HG03521 (cell line): ENCODE results near the gene RIOK1.
A peak's percentile ranks its signal among the peaks of the same experiment; 100 is the strongest.
"Not testable (repeated sequence)": the region's sequence is repeated elsewhere in the genome, so short reads cannot be mapped to it uniquely, and the experiment has no call there.

Experiments
- ATAC-seq: cut with Tn5 transposase; IDR thresholded peaks from one replicate; pipeline ENCODE4 v1.9.1; 2021; ENCODE audit warnings: mild to moderate bottlenecking, moderate library complexity; ENCODE audit not compliant: unreplicated experiment

RIOK1 gene

DNA sequence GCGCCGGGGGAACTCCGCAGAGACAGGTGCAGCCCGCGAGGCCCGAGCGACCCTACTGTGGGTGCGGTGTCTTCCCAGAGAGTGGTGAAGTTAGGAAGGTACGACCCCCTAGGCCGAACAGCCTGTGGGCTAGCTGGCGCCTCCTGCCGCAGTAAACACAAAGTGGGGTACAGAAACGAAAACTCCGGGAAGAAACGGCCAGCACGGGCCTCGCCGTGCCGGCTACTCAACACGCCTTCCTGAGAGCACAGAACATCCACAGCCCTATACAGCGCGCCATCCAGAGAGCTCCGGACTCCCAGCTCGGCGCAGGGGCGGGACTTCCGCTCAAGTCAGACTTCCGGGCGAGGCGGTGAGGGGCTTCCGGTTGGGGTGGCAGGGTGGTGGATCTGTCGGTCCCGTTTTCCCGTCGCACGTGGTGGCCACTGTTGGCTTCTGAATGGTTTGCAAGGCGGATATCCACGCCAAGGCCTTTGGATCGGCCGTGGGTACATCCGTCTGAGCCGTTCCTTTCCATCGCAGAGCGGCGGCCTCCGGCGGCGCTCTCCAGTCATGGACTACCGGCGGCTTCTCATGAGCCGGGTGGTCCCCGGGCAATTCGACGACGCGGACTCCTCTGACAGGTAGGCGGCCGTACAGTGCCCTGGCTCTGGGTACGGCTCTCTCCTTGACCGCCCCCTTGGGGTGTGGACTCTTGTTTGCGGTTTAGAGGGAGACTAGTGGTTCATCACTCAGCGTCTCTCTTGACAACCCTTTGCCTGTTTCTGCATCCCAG is at the start of gene RIOK1, which contains the start of gene CAGE1:
Gene RIOK1 (plus strand): TSS at position 358 of the 775 bp plus-strand sequence. CDS start 195 bp downstream, at position 553.
Gene CAGE1 (minus strand): TSS at position 292 of the 775 bp plus-strand sequence. CDS start 2,569 bp downstream, outside the sequence.
- peak; percentile 94 for ATAC-seq

DNA sequence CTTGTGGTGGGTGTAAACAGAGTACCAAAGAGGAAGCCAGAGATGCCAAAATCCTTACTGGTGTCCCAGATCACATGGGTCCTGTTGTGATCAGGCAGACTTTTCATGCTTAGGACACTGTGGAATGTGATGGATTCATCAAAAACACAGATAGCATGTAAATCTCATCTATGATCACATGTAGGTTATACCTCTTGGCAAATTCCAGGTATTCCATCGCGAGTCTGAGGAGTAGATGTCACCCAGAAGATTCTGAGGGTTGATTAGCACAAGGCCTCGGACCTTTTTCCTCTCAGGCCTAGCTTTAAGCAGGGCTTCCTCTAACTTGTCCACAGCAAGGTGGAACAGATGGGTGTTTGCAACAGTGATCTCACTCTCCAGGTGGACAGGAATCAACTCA is 48.3 kb upstream of the RIOK1 start:
- no peak for ATAC-seq

DNA sequence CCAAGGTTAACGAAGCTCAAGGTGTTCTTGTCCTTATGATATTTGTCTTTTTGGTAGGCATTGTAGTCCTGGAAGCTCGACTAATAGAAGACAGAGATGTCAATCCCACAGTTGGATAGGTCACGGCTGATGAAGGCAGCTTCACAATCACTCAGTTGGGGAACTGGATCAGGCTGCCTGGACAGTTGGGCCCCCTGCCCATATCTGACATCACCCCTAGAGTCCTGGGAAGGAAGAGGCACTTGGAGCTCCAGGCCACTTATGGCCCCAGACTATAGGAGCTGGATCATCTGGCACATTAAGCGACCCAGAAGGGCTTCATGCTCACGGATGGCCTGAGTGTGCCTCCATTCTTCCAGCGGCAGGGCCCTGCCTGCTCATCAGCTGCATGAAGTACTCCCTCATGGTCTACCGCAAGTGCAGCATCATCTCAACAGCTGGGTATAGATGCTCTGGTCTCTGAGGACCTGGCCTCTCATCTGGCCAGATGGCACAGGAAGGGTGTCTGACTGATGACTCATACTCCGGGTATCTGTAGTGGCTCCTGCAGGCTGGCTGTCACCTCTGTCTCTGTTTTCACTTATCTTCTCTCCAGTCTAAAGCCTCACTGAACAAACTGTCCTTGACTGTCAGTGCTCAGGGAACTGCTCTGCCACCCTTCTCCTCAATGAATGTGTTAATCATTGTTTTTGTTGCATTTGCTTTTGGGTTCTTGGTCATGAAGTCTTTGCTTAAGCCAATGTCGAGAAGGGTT is 47.4 kb upstream of the RIOK1 start:
- no peak for ATAC-seq

DNA sequence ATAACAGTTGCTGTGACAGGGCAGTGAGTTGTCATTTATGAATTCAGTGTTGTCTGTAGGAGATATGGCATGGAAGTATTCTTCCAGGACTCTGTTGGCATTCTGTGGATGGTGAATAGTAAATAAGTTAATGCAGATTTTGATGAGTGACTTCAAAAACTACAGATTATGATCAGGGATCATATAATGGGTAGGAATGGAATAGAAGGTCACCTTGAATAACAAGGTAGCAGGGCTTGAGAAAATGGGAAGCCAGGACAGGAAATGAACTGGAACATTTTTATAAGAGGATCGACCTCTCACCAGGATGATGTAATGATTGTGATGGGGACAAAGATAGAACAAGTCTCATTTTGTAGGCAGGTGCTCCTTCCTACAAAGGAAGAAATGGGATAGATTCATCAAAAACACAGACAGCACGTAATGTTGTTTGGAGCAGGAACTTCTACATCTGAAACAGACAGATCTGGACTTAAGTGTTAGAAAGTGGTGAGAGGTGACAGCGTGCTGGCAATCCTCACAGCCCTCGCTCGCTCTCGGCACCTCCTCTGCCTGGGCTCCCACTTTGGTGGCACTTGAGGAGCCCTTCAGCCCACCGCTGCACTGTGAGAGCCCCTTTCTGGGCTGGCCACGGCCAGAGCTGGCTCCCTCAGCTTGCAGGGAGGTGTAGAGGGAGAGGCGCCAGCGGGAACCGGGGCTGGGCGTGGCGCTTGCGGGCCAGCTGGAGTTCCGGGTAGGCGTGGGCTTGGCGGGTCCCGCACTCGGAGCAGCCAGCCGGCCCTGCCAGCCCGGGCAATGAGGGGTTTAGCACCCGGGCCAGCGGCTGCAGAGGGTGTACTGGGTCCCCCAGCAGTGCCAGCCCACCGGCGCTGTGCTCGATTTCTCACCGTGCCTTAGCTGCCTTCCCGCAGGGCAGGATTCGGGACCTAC is 45.8 kb upstream of the RIOK1 start:
- no peak for ATAC-seq

DNA sequence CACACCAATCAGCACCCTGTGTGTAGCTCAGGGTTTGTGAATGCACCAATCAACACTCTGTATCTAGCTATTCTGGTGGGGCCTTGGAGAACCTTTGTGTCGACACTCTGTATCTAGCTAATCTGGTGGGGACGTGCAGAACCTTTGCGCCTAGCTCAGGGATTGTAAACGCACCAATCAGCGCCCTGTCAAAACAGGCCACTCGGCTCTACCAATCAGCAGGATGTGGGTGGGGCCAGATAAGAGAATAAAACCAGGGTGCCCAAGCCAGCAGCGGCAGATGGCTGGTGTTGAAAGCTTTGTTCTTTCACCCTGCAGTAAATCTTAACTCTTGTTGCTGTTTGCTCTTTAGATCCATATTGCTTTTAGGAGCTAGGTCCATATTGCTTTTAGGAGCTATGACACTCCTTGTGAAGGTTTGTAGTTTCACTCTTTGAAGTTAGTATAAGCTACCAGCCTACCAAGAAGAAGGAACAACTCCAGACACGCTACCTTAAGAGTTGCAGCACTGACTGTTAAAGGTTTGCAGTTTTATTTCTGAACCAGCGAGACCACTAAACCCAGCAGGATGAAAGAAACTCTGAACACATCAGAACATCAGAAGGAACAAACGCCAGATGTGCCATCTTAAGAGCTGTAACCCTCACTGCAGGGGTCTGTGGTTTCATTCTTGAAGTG is 44.7 kb upstream of the RIOK1 start:
- not testable (repeated sequence) for ATAC-seq

DNA sequence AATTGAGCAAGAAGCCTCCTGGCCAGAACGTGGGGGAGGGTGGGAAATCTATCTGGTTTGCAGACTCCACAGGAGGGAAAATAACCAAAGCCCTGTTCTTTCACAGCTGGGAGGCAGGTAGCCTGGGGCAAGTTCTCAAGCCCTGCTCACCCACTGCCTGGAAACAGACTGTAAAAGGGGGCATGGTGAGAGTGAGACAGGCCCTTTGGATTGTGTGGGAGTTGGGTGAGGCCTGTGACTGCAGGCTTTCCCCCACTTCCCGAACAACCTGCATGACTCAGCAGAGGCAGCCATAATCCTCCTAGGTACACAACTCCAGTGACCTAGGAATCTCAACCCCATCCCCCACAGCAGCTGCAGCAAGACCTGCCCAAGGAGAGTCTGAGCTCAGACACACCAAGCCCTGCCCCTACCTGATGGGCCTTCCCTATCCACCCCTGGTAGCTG is 42.0 kb upstream of the RIOK1 start:
- not testable (repeated sequence) for ATAC-seq

DNA sequence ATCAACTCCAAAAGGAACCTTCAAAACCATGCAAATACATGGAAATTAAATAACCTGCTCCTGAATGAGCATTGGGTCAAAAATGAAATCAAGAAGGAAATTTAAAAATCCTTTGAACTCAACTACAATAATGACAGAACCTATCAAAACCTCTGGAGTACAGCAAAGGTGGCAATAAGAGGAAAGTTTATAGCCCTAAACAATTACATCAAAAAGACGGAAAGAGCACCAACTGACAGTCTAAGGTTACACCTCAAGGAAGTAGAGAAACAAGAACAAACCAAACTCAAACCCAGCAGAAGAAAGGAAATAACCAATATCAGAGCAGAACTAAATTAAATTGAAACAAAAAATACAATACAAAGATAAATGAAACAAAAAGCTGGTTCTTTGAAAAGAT is 39.0 kb upstream of the RIOK1 start:
- ATAC-seq: not testable (repeated sequence)

DNA sequence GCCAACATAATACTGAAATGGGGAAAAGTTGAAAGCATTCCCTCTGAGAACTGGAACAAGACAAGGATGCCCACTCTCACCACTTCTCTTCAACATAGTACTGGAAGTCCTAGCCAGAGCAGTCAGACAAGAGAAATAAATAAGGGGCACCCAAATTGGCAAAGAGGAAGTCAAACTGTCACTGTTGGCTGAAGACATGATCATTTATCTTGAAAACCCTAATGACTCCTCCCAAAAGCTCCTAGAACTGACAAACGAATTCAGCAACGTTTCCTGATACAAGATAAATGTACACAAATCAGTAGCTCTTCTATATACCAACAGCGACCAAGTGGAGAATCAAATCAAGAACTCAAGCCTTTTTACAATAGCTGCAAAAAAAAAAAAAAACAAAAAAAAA is 37.7 kb upstream of the RIOK1 start:
- not testable (repeated sequence) for ATAC-seq

DNA sequence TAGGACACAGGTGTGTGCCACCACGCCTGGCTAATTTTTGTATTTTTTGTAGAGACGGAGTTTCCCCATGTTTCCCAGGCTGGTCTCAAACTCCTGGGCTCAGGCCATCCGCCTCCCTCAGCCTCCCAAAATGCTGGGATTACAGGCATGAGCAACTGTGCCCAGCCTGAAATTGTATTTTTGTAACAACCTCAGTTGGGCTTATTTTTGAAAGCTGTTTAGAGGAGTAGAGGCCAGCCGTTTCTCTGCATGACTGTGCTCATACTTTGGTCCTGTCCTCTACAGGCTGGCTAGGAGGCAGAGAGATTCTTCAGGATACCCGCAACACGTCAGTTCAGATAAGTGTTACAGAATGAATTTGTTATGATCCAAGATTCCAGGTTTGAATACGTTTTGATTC is 22.2 kb upstream of the RIOK1 start:
- ATAC-seq: no peak

DNA sequence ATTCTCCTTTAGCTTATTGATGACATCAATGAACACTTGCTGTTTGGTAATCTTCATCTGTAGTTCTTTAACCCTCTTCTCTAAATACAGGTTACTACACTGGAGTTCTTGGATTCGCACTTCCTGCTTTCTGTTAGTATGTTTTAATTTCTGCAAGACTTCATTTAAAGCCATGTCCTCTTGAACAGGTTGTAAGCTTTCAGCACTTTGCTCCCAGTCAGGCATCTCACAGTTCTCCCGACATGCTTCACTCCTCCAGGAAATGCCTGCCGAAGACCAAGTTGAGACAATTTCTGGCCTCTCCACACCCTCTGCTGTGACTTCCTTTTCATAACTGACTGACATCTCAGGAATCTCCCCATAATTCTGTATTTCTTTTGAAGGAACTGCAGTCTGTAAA is 15.9 kb upstream of the RIOK1 start:
- ATAC-seq: no peak

DNA sequence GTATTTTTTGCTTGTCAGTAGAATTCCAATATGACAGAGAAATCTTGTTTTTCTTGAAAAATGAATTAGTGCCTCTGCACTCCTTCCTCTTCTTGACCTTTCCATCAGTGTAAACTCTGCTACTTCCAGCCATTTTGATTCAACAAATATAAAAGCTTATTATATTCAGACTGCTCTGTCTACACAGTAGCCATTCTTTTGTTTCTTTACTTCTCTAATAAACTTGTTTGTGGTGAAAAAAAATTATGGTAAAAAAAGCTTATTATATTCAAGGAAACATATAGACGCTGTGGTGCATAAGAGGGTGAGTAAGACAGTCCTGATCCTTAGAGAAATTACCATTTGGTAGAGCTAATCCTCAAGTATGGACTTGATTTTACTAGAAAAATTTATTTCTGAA is 11.6 kb upstream of the RIOK1 start:
- ATAC-seq: no peak

DNA sequence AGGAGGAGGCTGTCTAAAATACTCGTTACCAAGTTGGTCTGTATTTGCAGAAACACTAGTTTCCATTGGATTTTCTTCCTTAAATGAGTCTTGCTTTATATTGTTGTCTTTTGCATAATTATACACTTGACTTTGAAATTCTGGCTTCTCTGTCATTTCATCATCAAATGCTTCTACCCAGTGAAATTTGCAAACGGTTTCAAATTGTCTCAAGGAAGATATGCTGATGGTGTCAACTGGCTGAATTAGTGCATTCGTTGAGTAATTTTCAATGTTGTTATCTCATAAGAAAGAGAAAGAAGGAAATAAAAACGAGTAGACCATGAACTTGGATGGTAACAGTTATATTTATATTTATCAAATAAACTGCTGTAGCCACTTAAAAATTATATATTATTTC is 10.9 kb upstream of the RIOK1 start:
- ATAC-seq: no peak

DNA sequence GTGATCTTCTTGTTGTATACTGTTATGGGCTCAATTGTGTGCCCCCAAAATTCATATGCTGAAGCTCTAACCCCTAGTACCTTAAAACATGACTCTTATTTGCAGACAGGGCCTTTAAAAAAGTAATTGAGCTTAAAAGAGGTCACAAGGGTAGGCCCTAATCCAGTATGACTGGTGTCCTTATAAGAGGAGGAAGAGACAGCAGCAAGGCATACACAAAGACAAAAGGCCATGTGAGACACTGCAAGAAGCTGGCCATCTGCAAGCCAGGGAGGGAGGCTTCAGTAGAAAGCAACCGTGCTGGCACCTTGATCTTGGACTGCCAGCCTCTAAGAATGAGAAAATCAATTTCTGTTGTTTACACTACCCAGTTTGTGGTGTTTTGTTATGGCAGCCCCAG is 8.5 kb upstream of the RIOK1 start:
- ATAC-seq: no peak

DNA sequence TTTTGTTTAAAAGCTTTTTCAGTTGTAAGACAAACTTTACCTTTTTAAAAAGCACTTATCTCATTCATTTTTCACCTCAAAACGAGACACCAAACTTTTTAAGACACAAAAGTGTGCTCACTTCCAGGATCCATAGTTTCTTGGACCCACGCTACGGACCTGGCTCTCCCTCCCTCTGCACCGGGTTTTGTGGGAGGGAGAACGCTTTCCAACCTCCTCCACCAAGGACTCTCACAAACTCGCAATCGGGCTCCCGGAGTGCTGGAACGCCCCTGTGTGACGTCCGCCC is 502 bp upstream of the RIOK1 start:
- ATAC-seq: no peak

DNA sequence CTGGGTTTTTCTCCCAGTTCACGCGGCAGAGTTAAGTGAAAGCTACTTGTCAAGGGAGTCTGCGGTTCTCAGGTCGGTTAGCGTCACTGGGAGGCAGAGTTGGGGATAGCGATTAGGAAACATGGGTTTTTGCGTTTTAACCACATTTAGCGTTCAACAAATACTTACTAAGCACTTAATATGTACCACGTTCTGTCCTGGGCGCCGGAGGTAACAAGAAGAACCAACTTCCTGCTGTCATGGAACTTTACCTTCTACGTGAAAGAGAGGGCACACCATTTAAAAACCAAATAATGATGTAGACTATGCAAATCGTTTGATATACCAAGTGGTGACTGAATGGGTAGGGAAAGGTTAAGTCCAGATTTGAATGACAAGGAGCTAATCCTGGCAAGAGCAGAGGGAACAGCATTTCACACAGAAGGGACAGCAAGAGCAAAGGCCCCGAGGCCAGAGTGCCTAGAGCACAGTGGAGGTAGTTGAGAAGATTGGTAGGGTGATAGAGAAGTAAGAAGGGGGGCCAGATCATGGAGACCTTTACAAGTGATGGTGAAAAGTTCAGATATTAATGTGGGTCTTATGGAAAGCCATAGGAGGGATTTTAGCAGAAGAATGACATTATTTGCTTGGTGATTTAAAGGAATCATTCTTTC is 744 bp downstream of the RIOK1 start:
- no peak for ATAC-seq

DNA sequence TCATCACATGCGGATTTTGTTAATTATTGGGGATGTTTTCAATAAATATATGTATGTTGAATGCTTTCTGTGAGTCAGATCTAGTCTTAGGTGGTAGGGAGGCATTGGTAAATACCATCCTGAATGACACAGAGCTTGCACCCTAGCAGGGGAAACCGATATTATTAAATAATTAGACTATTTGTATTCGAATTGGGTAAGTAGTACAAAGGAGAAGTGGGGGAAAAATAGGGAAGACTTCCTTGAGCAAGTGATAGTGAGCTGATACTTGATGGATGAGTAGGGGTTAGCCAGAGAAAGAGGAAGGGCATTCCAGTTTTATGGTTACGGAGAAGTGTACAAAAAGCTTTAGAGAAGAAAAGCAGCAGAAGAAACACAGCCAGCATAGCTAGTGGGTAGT is 1.5 kb downstream of the RIOK1 start:
- ATAC-seq: no peak

DNA sequence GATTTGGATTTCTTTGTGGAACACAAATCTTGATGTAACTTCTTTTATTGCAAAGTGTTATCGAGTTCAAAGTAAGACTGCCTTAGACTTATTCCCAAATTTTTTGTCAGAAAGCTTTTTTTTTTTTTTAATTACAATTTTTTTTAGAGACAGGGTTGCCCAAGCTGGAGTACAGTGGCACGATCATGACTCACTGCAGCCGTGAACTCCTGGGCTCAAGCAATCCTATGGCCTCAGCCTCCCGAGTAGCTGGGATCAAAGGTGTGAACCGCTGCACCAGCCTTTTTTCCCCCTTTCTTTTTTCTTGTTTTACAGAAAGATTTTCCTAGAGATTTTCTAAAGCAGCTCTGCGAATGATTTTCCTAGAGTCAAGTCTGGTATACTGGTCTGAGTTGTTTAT is 2.8 kb downstream of the RIOK1 start:
- ATAC-seq: no peak

DNA sequence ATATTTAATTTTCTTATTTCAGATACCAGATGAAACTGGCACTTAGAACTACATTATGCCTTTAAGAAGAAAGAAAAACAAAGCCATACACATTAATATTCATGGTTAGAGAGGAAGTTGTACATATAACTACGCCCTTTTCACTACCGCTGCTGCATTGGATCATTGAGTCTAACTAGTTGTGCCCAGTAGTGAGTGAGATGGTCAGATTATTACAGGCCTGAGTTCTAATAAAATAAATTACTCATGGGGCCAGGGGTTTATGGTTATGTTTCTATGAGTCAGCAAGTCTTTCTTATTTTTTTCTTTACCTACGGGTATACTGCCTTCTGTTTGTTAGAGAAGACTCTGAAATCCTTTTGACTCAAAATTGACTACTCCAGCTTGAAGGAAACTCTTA is 11.5 kb downstream of the RIOK1 start:
- no peak for ATAC-seq

DNA sequence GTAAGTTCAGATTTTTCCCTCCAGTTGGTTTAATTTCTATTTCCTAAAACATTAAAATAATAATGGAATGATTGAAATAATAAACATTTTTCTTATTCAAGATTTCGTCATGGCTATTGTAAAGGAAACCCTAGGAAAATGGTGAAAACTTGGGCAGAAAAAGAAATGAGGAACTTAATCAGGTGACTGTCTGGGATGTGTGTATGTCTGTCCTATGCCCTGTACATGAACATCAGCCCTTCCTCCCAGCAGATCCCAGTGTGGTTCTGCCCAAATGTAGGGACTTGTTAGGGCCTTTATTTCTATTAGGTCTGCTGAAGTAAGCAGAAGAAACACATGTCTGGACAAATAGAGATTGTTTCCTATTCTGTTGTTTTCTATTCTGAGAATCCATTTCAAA is 13.1 kb downstream of the RIOK1 start:
- no peak for ATAC-seq

DNA sequence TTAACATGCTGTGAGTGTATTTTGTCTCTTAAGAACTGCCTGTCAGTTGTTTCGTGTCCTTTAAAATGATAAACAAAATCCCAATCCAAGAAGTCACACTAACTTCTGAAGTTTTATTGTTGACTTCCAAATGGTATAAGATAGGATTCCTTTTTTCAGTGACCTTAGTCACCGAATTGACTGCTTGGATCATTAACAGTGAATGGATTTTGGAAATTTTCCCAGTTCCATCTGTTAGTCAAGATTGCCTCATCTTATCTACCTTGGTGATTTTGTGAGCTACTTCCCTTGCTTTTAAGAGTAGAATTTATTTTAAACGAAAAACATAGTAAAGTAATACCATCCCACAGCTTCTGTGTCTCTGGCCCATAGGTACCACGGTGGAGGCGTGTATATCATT is 14.9 kb downstream of the RIOK1 start:
- no peak for ATAC-seq
